Lower leg skin (tissue), 3 donors: ENCODE data around the gene DRG1.

ENCODE experiments used
- CTCF ChIP-seq, 3 donors: fragments of 450-650 bp; IDR thresholded peaks; one replicate each; pipeline ENCODE4 v1.5.1; 2016; ENCODE audit warnings: antibody characterized with exemption in 3 of 3, mild to moderate bottlenecking in 3 of 3, moderate library complexity in 2 of 3
- POLR2A ChIP-seq, 2 donors: fragments of 450-650 bp; IDR thresholded peaks; one replicate each; pipeline ENCODE4 v1.6.1; 2016 to 2017; ENCODE audit warnings: antibody characterized with exemption in 2 of 2, mild to moderate bottlenecking in 1 of 2, moderate library complexity in 1 of 2

- no peak for TF ChIP-seq POLR2A (IDR thresholded peaks at IDR 0.05)
- TF ChIP-seq CTCF (IDR thresholded peaks at IDR 0.05) = no peak
Observed at GRCh38 chr22:31393893-31394292, 5.5 kb upstream of the DRG1 start.
